Erythroblast (primary cell): Measurements from ENCODE around the gene LMO1.

Experiments
- GATA1 ChIP-seq: IDR thresholded peaks from 2 replicates; pipeline ENCODE4 v1.6.1; 2011; ENCODE audit warnings: low read depth, mild to moderate bottlenecking, control low read depth, low read length, moderate library complexity
- POLR2A ChIP-seq: IDR thresholded peaks from 2 replicates; pipeline ENCODE4 v1.6.1; 2011; ENCODE audit warnings: mild to moderate bottlenecking, low read length

GRCh38 chr11:8287703-8288102, 24.0 kb upstream of the LMO1 start:
- TF ChIP-seq POLR2A (no peak), GATA1 (no peak)
